Colonic mucosa (tissue), 4 donors: Measurements from ENCODE around the gene DDX54. TPM values are rescaled to one million over a fixed set of nuclear protein-coding genes. Genes with fewer than 3 reads are reported as not detected.

Experiments
- DNase-seq: peaks from one replicate; pipeline ENCODE4 v3.0.0-alpha.2; 2020
- H3K27ac ChIP-seq: fragments of 200-600 bp; one replicate; pipeline ENCODE4 v1.8.0; 2021
- H3K27me3 ChIP-seq: fragments of 200-600 bp; one replicate; pipeline ENCODE4 v1.8.0; 2021
- H3K36me3 ChIP-seq: fragments of 200-600 bp; one replicate; pipeline ENCODE4 v1.8.0; 2021
- H3K4me1 ChIP-seq: fragments of 200-600 bp; one replicate; pipeline ENCODE4 v1.8.0; 2021; ENCODE audit warnings: mild to moderate bottlenecking
- H3K4me3 ChIP-seq: fragments of 200-600 bp; one replicate; pipeline ENCODE4 v1.8.0; 2021
- H3K9ac ChIP-seq, 2 donors: one replicate each; pipeline ENCODE4 v1.7.0; 2013; ENCODE audit warnings: control low read depth in 2 of 2, low read depth in 2 of 2, low read length in 2 of 2
- H3K9me3 ChIP-seq: fragments of 200-600 bp; one replicate; pipeline ENCODE4 v1.8.0; 2021
- intact Hi-C: fragments of 100-400 bp; cut with DNase I; formaldehyde crosslinking; loops from one replicate; pipeline ENCODE4 v1.14.1; 2022
- total RNA-seq, 2 donors: library from RNA; stranded (reverse); fragmentation: NEBNext Ultra II Directional in 1 of 2; extraction: Animal tissue kit (Norgen Biotek cat#: 25700) in 1 of 2; gene quantifications; one replicate each; pipeline ENCODE4 v1.2.1, GENCODE V29; 2021
- TF ChIP-seq, protein P1 (sequence below): fragments of 200-600 bp; IDR thresholded peaks from one replicate; pipeline ENCODE4 v1.8.0; 2022; ENCODE audit warnings: antibody characterized with exemption, mild to moderate bottlenecking
- donor health status: healthy.
- donor health status: DM: no; HTN: no; CAD: no.
- donor health status: DM: no; HTN: no; CAD: no.

Gene DDX54
- total RNA-seq, 2 donors from 2014 or later: 54.8 to 98.3 TPM

DNA sequence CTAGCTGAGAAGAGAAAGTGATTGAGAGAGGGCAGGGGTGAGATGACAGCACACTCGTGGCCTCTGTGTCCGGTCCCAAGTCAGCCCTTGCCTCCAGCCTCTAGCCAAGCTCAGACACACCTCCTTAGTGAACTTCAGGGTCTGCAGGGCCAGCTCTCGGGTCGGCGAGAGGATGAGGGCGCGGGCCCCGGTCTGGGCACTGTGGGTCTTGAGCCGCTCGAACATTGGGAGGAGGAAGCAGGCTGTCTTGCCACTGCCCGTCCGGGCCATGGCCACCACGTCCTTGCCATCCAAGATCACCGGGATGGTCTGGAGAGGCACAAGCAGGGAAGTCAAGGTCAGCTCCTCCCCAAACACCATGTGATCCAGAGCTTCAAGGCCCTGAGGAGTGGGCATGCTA lies 6.3 kb downstream of the DDX54 start:
- Histone ChIP-seq H3K27ac (no peak overlapping the region), H3K4me3 (no peak overlapping the region), H3K27me3 (no peaks in the 10 kb centered on the region), H3K9ac (no peak overlapping the region), H3K4me1 (peaks cover 2% of the 10 kb centered on the region), H3K9me3 (no peaks in the 10 kb centered on the region), H3K36me3 (peaks cover 22% of the 10 kb centered on the region)
- TF ChIP-seq, protein P1, sequence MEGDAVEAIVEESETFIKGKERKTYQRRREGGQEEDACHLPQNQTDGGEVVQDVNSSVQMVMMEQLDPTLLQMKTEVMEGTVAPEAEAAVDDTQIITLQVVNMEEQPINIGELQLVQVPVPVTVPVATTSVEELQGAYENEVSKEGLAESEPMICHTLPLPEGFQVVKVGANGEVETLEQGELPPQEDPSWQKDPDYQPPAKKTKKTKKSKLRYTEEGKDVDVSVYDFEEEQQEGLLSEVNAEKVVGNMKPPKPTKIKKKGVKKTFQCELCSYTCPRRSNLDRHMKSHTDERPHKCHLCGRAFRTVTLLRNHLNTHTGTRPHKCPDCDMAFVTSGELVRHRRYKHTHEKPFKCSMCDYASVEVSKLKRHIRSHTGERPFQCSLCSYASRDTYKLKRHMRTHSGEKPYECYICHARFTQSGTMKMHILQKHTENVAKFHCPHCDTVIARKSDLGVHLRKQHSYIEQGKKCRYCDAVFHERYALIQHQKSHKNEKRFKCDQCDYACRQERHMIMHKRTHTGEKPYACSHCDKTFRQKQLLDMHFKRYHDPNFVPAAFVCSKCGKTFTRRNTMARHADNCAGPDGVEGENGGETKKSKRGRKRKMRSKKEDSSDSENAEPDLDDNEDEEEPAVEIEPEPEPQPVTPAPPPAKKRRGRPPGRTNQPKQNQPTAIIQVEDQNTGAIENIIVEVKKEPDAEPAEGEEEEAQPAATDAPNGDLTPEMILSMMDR: no peak
- DNase-seq: no peak
- intact Hi-C loops: no loop called here

DNA sequence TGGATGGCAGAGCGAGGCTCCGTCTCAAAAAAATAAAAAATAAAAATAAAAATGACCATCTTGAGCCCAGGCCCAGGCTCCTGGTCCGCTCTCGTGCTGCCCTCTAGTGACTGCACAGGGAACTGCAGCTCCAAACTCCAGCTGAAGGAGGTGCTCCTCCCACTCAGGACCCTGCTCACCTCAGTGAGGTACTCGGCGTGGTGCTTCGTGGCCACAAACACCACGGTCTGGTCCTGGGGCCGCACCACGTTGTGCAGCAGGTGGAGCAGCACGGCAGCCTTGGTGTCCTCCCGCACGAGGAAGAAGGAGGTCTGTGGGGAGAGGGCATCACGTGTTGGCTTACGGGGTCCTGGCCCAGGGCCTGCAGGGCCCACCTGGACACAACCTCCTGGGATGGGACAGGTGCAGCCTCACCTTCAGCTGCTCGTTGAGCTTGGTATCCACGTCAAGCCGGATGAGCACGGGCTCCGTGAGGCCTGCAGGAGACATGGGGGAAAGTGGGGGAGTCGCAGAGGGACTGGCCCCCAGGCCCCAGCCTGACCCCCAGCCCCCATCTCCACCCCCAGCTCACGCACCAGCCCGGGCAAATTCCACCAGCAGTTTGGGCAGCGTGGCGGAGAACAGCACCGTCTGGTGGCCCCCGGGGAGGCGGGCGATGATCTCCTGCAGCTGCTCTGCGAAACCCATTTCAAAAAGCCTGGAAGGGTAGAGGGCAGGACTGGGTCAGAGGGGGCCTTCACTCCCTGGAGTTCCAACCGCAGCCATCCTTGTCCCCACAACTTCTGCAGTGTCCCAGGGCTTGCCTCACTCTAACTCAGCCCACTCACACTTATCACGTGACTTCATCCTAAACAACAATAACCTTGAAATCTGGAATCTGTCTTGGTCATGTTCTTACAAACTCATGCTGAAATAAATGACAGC lies 10.6 kb downstream of the DDX54 start:
- peak; percentile 78 for DNase-seq
- H3K27me3 ChIP-seq: no peaks in the 10 kb centered on the region
- H3K9ac ChIP-seq: no peak overlapping the region
- TF ChIP-seq, protein P1: peak; percentile 99
- no peaks in the 10 kb centered on the region for H3K4me1 ChIP-seq
- intact Hi-C loops: no loop called here
- no peaks in the 10 kb centered on the region for H3K9me3 ChIP-seq
- no peak overlapping the region for H3K27ac ChIP-seq
- no peak overlapping the region for H3K4me3 ChIP-seq
- peaks cover 26% of the 10 kb centered on the region for H3K36me3 ChIP-seq

DNA sequence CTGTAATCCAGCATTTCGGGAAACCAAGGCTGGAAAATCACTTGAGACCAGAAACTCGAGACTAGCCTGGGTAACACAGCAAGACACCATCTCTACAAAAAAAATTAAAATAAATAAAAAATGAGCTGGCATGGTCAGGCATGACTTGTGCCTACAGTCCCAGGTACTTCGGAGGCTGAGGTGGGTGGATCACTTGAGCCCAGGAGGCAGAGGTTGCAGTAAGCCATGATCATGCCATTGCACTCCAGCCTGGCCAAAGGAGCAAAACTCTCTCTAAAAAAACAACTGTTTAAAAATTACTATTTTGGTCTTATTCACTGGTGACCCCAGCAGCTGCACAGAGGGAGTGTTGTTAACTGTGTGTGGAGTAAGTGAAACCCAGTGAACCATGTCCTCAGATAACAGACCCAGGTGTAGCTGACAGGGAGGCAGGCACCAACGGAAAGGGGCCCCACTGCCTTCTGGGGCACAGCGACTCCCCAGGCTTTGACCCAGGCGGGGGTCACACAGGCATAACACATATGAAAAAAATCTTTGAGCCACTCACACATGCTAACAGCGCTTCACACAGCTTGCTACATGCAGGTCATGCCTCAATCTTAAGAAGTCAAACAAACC lies 12.1 kb downstream of the DDX54 start:
- H3K36me3 ChIP-seq: peaks cover 26% of the 10 kb centered on the region
- intact Hi-C loops: loop anchor here (2.0 kb wide), 1 partner anchor 124 kb away; no protein-coding TSS in a partner anchor
- TF ChIP-seq, protein P1: no peak
- no peak overlapping the region for H3K9ac ChIP-seq
- H3K27ac ChIP-seq: no peak overlapping the region
- no peak overlapping the region for H3K4me3 ChIP-seq
- H3K4me1 ChIP-seq: no peaks in the 10 kb centered on the region
- DNase-seq: no peak
- no peaks in the 10 kb centered on the region for H3K9me3 ChIP-seq
- no peaks in the 10 kb centered on the region for H3K27me3 ChIP-seq

DNA sequence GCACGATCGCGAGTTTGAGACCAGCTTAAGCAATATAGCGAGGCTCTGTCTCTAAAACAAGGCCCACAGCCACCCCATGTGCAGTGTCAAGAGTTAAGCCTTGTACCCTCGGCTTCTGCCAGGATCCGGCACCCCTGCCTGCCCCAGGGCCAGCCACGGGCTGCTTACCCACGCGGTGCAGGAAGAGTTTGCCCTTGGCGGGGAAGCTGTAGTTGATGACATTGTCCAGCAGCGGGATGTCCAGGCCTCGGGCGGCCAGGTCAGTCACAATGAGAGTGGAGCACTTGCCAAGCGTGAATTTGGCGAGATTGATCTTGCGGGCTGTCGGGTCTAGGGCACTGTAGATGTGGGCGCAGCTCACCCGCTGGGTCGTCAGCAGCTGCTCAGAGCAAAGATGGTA lies 13.1 kb downstream of the DDX54 start:
- H3K9me3 ChIP-seq: no peaks in the 10 kb centered on the region
- peaks cover 24% of the 10 kb centered on the region for H3K36me3 ChIP-seq
- TF ChIP-seq, protein P1: no peak
- H3K27ac ChIP-seq: no peak overlapping the region
- DNase-seq: no peak
- no peaks in the 10 kb centered on the region for H3K27me3 ChIP-seq
- no peaks in the 10 kb centered on the region for H3K4me1 ChIP-seq
- H3K9ac ChIP-seq: no peak overlapping the region
- intact Hi-C loops: loop anchor here (2.0 kb wide), 1 partner anchor 123 kb away; no protein-coding TSS in a partner anchor
- H3K4me3 ChIP-seq: no peak overlapping the region

DNA sequence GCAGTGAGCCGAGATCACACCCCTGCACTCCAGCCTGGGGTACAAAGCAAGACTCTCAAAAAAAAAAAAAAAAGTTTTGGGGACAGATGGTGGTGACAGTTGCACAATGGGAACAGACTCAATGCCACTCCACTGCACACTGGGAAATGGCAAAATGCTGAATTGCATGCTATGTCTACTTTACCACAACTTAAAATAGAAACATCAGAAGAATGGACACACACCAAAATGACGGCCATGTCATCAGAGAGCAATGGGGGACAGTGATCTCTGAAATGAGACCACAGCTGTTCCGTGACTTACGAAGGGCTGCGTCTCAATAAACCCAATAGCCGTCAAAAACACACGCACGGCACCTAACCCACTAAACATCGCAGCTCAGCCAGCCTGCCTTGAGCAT lies 13.7 kb downstream of the DDX54 start:
- peaks cover 24% of the 10 kb centered on the region for H3K36me3 ChIP-seq
- H3K9ac ChIP-seq: no peak overlapping the region
- no peak for DNase-seq
- intact Hi-C loops: no loop called here
- TF ChIP-seq, protein P1: no peak
- H3K27me3 ChIP-seq: no peaks in the 10 kb centered on the region
- no peak overlapping the region for H3K27ac ChIP-seq
- H3K4me3 ChIP-seq: no peak overlapping the region
- H3K9me3 ChIP-seq: no peaks in the 10 kb centered on the region
- H3K4me1 ChIP-seq: no peaks in the 10 kb centered on the region
